ENCODE results near the gene KRTAP5-8.

DNA sequence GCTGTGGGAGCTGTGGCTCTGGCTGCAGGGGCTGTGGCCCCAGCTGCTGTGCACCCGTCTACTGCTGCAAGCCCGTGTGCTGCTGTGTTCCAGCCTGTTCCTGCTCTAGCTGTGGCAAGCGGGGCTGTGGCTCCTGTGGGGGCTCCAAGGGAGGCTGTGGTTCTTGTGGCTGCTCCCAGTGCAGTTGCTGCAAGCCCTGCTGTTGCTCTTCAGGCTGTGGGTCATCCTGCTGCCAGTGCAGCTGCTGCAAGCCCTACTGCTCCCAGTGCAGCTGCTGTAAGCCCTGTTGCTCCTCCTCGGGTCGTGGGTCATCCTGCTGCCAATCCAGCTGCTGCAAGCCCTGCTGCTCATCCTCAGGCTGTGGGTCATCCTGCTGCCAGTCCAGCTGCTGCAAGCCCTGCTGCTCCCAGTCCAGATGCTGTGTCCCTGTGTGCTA, 10.9 kb downstream of the KRTAP5-8 start:
- TF ChIP-seq, protein P1, sequence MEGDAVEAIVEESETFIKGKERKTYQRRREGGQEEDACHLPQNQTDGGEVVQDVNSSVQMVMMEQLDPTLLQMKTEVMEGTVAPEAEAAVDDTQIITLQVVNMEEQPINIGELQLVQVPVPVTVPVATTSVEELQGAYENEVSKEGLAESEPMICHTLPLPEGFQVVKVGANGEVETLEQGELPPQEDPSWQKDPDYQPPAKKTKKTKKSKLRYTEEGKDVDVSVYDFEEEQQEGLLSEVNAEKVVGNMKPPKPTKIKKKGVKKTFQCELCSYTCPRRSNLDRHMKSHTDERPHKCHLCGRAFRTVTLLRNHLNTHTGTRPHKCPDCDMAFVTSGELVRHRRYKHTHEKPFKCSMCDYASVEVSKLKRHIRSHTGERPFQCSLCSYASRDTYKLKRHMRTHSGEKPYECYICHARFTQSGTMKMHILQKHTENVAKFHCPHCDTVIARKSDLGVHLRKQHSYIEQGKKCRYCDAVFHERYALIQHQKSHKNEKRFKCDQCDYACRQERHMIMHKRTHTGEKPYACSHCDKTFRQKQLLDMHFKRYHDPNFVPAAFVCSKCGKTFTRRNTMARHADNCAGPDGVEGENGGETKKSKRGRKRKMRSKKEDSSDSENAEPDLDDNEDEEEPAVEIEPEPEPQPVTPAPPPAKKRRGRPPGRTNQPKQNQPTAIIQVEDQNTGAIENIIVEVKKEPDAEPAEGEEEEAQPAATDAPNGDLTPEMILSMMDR (IDR thresholded peaks at IDR 0.05; ENCODE audit: low read depth, low read length, missing input control), result no peak
- TF ChIP-seq, protein P2, sequence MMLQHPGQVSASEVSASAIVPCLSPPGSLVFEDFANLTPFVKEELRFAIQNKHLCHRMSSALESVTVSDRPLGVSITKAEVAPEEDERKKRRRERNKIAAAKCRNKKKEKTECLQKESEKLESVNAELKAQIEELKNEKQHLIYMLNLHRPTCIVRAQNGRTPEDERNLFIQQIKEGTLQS (IDR thresholded peaks at IDR 0.05), result no peak
- TF ChIP-seq JUND (IDR thresholded peaks at IDR 0.05) (no peak), GABPA (IDR thresholded peaks at IDR 0.05 in 1 of 2, conservative IDR thresholded peaks at IDR 0.05 in 1 of 2) (no peak), YY1 (IDR thresholded peaks at IDR 0.05) (no peak), EGR1 (IDR thresholded peaks at IDR 0.05; ENCODE audit: low read depth in 2 of 2) (no peak), SP1 (IDR thresholded peaks at IDR 0.05) (no peak)
- TF ChIP-seq, protein P3, sequence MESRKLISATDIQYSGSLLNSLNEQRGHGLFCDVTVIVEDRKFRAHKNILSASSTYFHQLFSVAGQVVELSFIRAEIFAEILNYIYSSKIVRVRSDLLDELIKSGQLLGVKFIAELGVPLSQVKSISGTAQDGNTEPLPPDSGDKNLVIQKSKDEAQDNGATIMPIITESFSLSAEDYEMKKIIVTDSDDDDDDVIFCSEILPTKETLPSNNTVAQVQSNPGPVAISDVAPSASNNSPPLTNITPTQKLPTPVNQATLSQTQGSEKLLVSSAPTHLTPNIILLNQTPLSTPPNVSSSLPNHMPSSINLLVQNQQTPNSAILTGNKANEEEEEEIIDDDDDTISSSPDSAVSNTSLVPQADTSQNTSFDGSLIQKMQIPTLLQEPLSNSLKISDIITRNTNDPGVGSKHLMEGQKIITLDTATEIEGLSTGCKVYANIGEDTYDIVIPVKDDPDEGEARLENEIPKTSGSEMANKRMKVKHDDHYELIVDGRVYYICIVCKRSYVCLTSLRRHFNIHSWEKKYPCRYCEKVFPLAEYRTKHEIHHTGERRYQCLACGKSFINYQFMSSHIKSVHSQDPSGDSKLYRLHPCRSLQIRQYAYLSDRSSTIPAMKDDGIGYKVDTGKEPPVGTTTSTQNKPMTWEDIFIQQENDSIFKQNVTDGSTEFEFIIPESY (IDR thresholded peaks at IDR 0.05), result no peak
- TF ChIP-seq, protein P4, sequence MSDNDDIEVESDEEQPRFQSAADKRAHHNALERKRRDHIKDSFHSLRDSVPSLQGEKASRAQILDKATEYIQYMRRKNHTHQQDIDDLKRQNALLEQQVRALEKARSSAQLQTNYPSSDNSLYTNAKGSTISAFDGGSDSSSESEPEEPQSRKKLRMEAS (IDR thresholded peaks at IDR 0.05), result no peak
